H1 (cell line): ENCODE measurements around the gene KRR1. TPM values are rescaled to one million over a fixed set of nuclear protein-coding genes. Genes with fewer than 3 reads are reported as not detected.

Source experiments
- CTCF ChIA-PET: fragments of 300-600 bp; sonication (Branson Sonifier 250); formaldehyde crosslinking; loops from one replicate; lab custom pipeline; 2021; ENCODE audit not compliant: partially characterized antibody; lab: Charles Lee
- POLR2A ChIA-PET: fragments of 300-600 bp; sonication (Branson Sonifier 250); formaldehyde crosslinking; loops from one replicate; lab custom pipeline; 2021; ENCODE audit warnings: inconsistent platforms; ENCODE audit not compliant: partially characterized antibody; lab: Charles Lee
- DNase-seq, 2 experiments: peaks; one replicate each; pipeline versions ENCODE4 v3.0.0 to v3.0.0-alpha.2; 2010 to 2022; ENCODE audit warnings: low spot score in 2 of 2, low read depth in 1 of 2, mixed read lengths in 1 of 2
- FAIRE-seq: peaks from 2 replicates; lab custom pipeline; 2011; peaks lifted over from hg19 to GRCh38; lab: Jason Lieb, UNC
- H2AFZ ChIP-seq: 2 replicates; pipeline ENCODE4 v1.8.1; 2012; ENCODE audit warnings: low read length, inconsistent platforms
- H2AK5ac ChIP-seq: 2 replicates; pipeline ENCODE4 v1.6.1; 2013; ENCODE audit warnings: low read depth, low read length
- H2BK120ac ChIP-seq: replicated peaks from 2 replicates; pipeline ENCODE3; 2013; ENCODE audit warnings: low read depth, low read length, inconsistent platforms
- H2BK12ac ChIP-seq: 2 replicates; pipeline ENCODE4 v1.6.1; 2013; ENCODE audit warnings: low read depth, low read length
- H2BK15ac ChIP-seq: 2 replicates; pipeline ENCODE4 v1.6.1; 2013; ENCODE audit warnings: low read length
- H2BK20ac ChIP-seq: 2 replicates; pipeline ENCODE4 v1.6.1; 2013; ENCODE audit warnings: low read length
- H2BK5ac ChIP-seq: 2 replicates; pipeline ENCODE4 v1.6.1; 2013; ENCODE audit warnings: low read depth, low read length
- H3K14ac ChIP-seq: 2 replicates; pipeline ENCODE4 v1.6.1; 2013; ENCODE audit warnings: inconsistent platforms; ENCODE audit not compliant: insufficient read length
- H3K18ac ChIP-seq: 2 replicates; pipeline ENCODE4 v1.6.1; 2013; ENCODE audit warnings: low read length; ENCODE audit errors: extremely low read depth
- H3K23ac ChIP-seq: 2 replicates; pipeline ENCODE4 v1.6.1; 2013; ENCODE audit warnings: inconsistent platforms; ENCODE audit not compliant: insufficient read length
- H3K23me2 ChIP-seq: 2 replicates; pipeline ENCODE4 v1.6.1; 2013; ENCODE audit warnings: low read depth, low read length
- H3K27ac ChIP-seq: 2 replicates; pipeline ENCODE4 v1.6.1; 2011; ENCODE audit warnings: low read depth, low read length, inconsistent platforms
- H3K27me3 ChIP-seq, 4 experiments: replicated peaks in 1 of 4; 1 replicate in 1 of 4; 2 replicates in 3 of 4; pipeline versions ENCODE4 v1.6.1 to v1.8.1; 2011 to 2013; ENCODE audit warnings: low read length in 3 of 4, mild to moderate bottlenecking in 3 of 4, inconsistent platforms in 2 of 4, mixed read lengths in 2 of 4, moderate library complexity in 1 of 4; ENCODE audit not compliant: control insufficient read depth in 3 of 4, insufficient read depth in 3 of 4; ENCODE audit errors: extremely low read depth in 1 of 4
- H3K36me3 ChIP-seq, 4 experiments: 2 replicates each; pipeline versions ENCODE4 v1.6.1 to v1.8.1; 2011 to 2013; ENCODE audit warnings: mild to moderate bottlenecking in 4 of 4, low read length in 3 of 4, moderate library complexity in 2 of 4, control low read depth in 1 of 4, inconsistent platforms in 1 of 4; ENCODE audit not compliant: insufficient read depth in 4 of 4, control insufficient read depth in 2 of 4
- H3K4ac ChIP-seq: replicated peaks from 2 replicates; pipeline ENCODE3; 2013; ENCODE audit warnings: low read length, low read depth, mixed read lengths, inconsistent platforms; ENCODE audit not compliant: insufficient read length
- H3K4me1 ChIP-seq, 4 experiments: replicated peaks in 1 of 4; 1 replicate in 1 of 4; 2 replicates in 3 of 4; pipeline versions ENCODE4 v1.6.1 to v1.8.1; 2011 to 2013; ENCODE audit warnings: low read length in 3 of 4, inconsistent platforms in 2 of 4, mixed read lengths in 1 of 4; ENCODE audit not compliant: insufficient read depth in 4 of 4, control insufficient read depth in 3 of 4
- H3K4me2 ChIP-seq, 2 experiments: 2 replicates each; pipeline versions ENCODE4 v1.6.1 to v1.8.1; 2011 to 2013; ENCODE audit warnings: low read depth in 2 of 2, low read length in 2 of 2, control low read depth in 1 of 2, inconsistent platforms in 1 of 2, mild to moderate bottlenecking in 1 of 2; ENCODE audit not compliant: insufficient read depth in 1 of 2
- H3K4me3 ChIP-seq, 4 experiments: fragments of 200-600, 300-600 bp in 1 of 4; sonication (generic), shearing (Covaris generic), sonication (Bioruptor Twin) in 1 of 4; 2 replicates each; pipeline versions ENCODE4 v1.5.1 to v1.8.1; 2011 to 2016; ENCODE audit warnings: low read length in 4 of 4, low read depth in 3 of 4, control low read depth in 2 of 4, inconsistent platforms in 2 of 4, mild to moderate bottlenecking in 2 of 4, mixed read lengths in 1 of 4, moderate library complexity in 1 of 4; ENCODE audit not compliant: insufficient read depth in 2 of 4; ENCODE audit errors: extremely low read depth in 1 of 4
- H3K56ac ChIP-seq: replicated peaks from 2 replicates; pipeline ENCODE3; 2013; ENCODE audit warnings: low read depth, mild to moderate bottlenecking, mixed read lengths, low read length, inconsistent platforms; ENCODE audit not compliant: insufficient read length
- H3K79me1 ChIP-seq: 2 replicates; pipeline ENCODE4 v1.6.1; 2013; ENCODE audit warnings: low read depth, low read length, control low read depth
- H3K79me2 ChIP-seq, 2 experiments: 2 replicates each; pipeline versions ENCODE4 v1.6.1 to v1.8.1; 2012 to 2013; ENCODE audit warnings: low read length in 2 of 2, mild to moderate bottlenecking in 2 of 2, inconsistent platforms in 1 of 2; ENCODE audit not compliant: insufficient read depth in 2 of 2, control insufficient read depth in 1 of 2
- H3K9ac ChIP-seq, 4 experiments: replicated peaks in 1 of 4; 1 replicate in 1 of 4; 2 replicates in 3 of 4; pipeline versions ENCODE4 v1.6.1 to v1.8.1; 2011 to 2013; ENCODE audit warnings: low read depth in 3 of 4, low read length in 3 of 4, control low read depth in 2 of 4, mild to moderate bottlenecking in 2 of 4, moderate library complexity in 2 of 4, inconsistent platforms in 1 of 4; ENCODE audit errors: extremely low read depth in 1 of 4
- H3K9me3 ChIP-seq, 2 experiments: 2 replicates each; pipeline versions ENCODE4 v1.6.1 to v1.8.1; 2012 to 2013; ENCODE audit warnings: mild to moderate bottlenecking in 2 of 2, moderate library complexity in 2 of 2, control low read depth in 1 of 2, inconsistent platforms in 1 of 2, low read depth in 1 of 2, low read length in 1 of 2, mixed read lengths in 1 of 2; ENCODE audit not compliant: insufficient read depth in 2 of 2
- H4K20me1 ChIP-seq, 2 experiments: replicated peaks in 1 of 2; 2 replicates each; pipeline versions ENCODE3 to v1.8.1; 2011 to 2013; ENCODE audit warnings: inconsistent platforms in 2 of 2, low read length in 2 of 2, mild to moderate bottlenecking in 1 of 2; ENCODE audit not compliant: insufficient read depth in 2 of 2, control insufficient read depth in 1 of 2
- H4K5ac ChIP-seq: 2 replicates; pipeline ENCODE4 v1.6.1; 2013; ENCODE audit warnings: low read length, low read depth, mixed read lengths, inconsistent platforms; ENCODE audit not compliant: insufficient read length
- H4K8ac ChIP-seq: 2 replicates; pipeline ENCODE4 v1.8.0; 2013; ENCODE audit warnings: mild to moderate bottlenecking, moderate library complexity, low read length, inconsistent platforms; ENCODE audit not compliant: insufficient read depth; ENCODE audit errors: extremely low read depth
- H4K91ac ChIP-seq: replicated peaks from 2 replicates; pipeline ENCODE3; 2013; ENCODE audit warnings: low read length, mixed read lengths, inconsistent platforms; ENCODE audit not compliant: insufficient read length
- EZH2 ChIP-seq: fragments of 200-600 bp; sonication (generic); IDR thresholded peaks from 2 replicates; pipeline ENCODE4 v1.7.1; 2012; ENCODE audit warnings: low read depth, mild to moderate bottlenecking, moderate library complexity, low read length, inconsistent platforms; ENCODE audit not compliant: severe bottlenecking
- WGBS, 2 experiments: shearing (Covaris generic) in 1 of 2; methylation state at CpG; one replicate each; pipeline versions ENCODE4 v1.1.6 to v1.1.7; 2013 to 2015; ENCODE audit warnings: low lambda C conversion rate in 2 of 2, mixed read lengths in 2 of 2, inconsistent platforms in 1 of 2, low coverage in 1 of 2, missing lambda C conversion rate in 1 of 2; ENCODE audit not compliant: insufficient replicate concordance in 2 of 2, insufficient coverage in 1 of 2, insufficient read length in 1 of 2; ENCODE audit errors: extremely low coverage in 1 of 2, missing lambda C conversion rate in 1 of 2; 5-methylcytosine and 5-hydroxymethylcytosine counted together
- polyA plus RNA-seq, 7 experiments: library from polyadenylated mRNA; depleted of rRNA in 3 of 7; stranded (reverse) in 5 of 7; unstranded in 2 of 7; fragments of >200 nt in 5 of 7; fragments of 200-250 nt in 2 of 7; gene quantifications; 1 replicate in 5 of 7; 2 replicates in 1 of 7; 4 replicates in 1 of 7; pipeline versions ENCODE4 v1.2.1 to v1.2.3, GENCODE V29; 2011 to 2013; ENCODE audit warnings: missing spikeins in 2 of 7, mixed read lengths in 2 of 7
- total RNA-seq: library from RNA; stranded (reverse); fragmentation: NEBNext Ultra II Directional; extraction: Animal tissue kit (Norgen Biotek cat#: 25700); gene quantifications from 2 replicates; pipeline ENCODE4 v1.2.1, GENCODE V29; 2021

Gene KRR1
- total and polyA plus RNA-seq, 2 of the 8 experiments (the other 6 are each of a cell fraction or from before 2014, with no cell fraction given): 6.1 to 80.1 TPM

- H4K5ac ChIP-seq: no peak overlapping the region
- H3K4me3 ChIP-seq: no peak overlapping the region
- H4K20me1 ChIP-seq: no peaks in the 10 kb centered on the region
- no peak overlapping the region for H3K27ac ChIP-seq
- no peak overlapping the region for H3K14ac ChIP-seq
- H3K36me3 ChIP-seq: no peaks in the 10 kb centered on the region
- FAIRE-seq (no peak), DNase-seq (no peak)
- no peak overlapping the region for H2BK20ac ChIP-seq
- no peak overlapping the region for H3K56ac ChIP-seq
- H4K91ac ChIP-seq: no peak overlapping the region
- peak overlapping the region; percentile 42; the same call in 1 of the 2 replicates for H2AFZ ChIP-seq
- H2BK15ac ChIP-seq: no peak overlapping the region
- H2AK5ac ChIP-seq: no peak overlapping the region
- no peaks in the 10 kb centered on the region for H3K23me2 ChIP-seq
- H4K8ac ChIP-seq: no peak overlapping the region
- H3K27me3 ChIP-seq: no peaks in the 10 kb centered on the region
- WGBS, 2 experiments: 86% methylated on average over 5 of the region's 5 CpGs; no CpG with 5 or more reads in 1 of the 2 experiments
- no peak overlapping the region for H2BK5ac ChIP-seq
- peaks cover 0 to 8% (median 5%) of the 10 kb centered on the region in 4 experiments; a peak in 5 of 7 replicates for H3K4me1 ChIP-seq
- H3K18ac ChIP-seq: no peak overlapping the region
- TF ChIP-seq EZH2: no peak
- TF ChIP-seq, all 59 proteins: peak for 0
- H3K4me2 ChIP-seq: no peak overlapping the region
- CTCF ChIA-PET: interaction anchor here (1.1 to 1.8 kb wide), 2 partner anchors 24 to 90 kb away, joined by 4 to 5 read pairs; no protein-coding TSS in a partner anchor
- no peak overlapping the region for H2BK120ac ChIP-seq
- H3K4ac ChIP-seq: no peak overlapping the region
- POLR2A ChIA-PET: no interaction called here
- no peak overlapping the region for H2BK12ac ChIP-seq
- no peaks in the 10 kb centered on the region for H3K79me1 ChIP-seq
- no peak overlapping the region for H3K23ac ChIP-seq
- H3K9ac ChIP-seq: no peak overlapping the region
- no peaks in the 10 kb centered on the region for H3K9me3 ChIP-seq
- H3K79me2 ChIP-seq: no peaks in the 10 kb centered on the region
These were observed 30.2 kb downstream of the KRR1 start for GRCh38 chr12:75481013-75481705.
